T-cell (primary cell): Measurements from ENCODE around the gene ZNF274. TPM values are rescaled to one million over a fixed set of nuclear protein-coding genes. Genes with fewer than 3 reads are reported as not detected.
A peak's percentile ranks its signal among the peaks of the same experiment; 100 is the strongest.
"Not testable (repeated sequence)": the region's sequence is repeated elsewhere in the genome, so short reads cannot be mapped to it uniquely, and the experiment has no call there.

ENCODE experiments used
- ATAC-seq, 4 experiments: fragments of 200-7000 bp in 3 of 4; fragments of 150-1000 bp in 1 of 4; cut with Tn5 transposase; replicated peaks in 1 of 4; 1 replicate in 3 of 4; 2 replicates in 1 of 4; pipeline ENCODE4 v1.10.0; 2021; ENCODE audit warnings: moderate library complexity in 3 of 4, mild to moderate bottlenecking in 2 of 4, moderate number of reproducible peaks in 1 of 4
- CTCF ChIA-PET, 2 donors: fragments of 300-600 bp; sonication (Branson Sonifier 250); formaldehyde crosslinking; loops; one replicate each; lab custom pipeline; 2022; ENCODE audit warnings: antibody characterized with exemption in 2 of 2; lab: Charles Lee
- POLR2A ChIA-PET, 2 donors: fragments of 300-600 bp; sonication (Branson Sonifier 250); formaldehyde crosslinking; loops; one replicate each; lab custom pipeline; 2022; ENCODE audit warnings: antibody characterized with exemption in 2 of 2; lab: Charles Lee
- DNase-seq, 35 experiments: peaks; one replicate each; pipeline versions ENCODE4 v3.0.0 to v3.0.0-alpha.2; 2013 to 2023
- H3K27ac ChIP-seq: one replicate; pipeline ENCODE4 v1.5.1; 2013; ENCODE audit warnings: low read length
- H3K27me3 ChIP-seq, 2 experiments: replicated peaks in 1 of 2; 1 replicate in 1 of 2; 2 replicates in 1 of 2; pipeline versions ENCODE4 v1.6.1 to v1.7.0; 2013; ENCODE audit warnings: low read length in 1 of 2, mixed read lengths in 1 of 2; ENCODE audit not compliant: control insufficient read depth in 2 of 2, insufficient read depth in 2 of 2; ENCODE audit errors: extremely low read depth in 1 of 2
- H3K36me3 ChIP-seq, 2 donors: 1 replicate in 1 of 2; 2 replicates in 1 of 2; pipeline versions ENCODE4 v1.6.1 to v1.7.0; 2013; ENCODE audit warnings: low read length in 1 of 2; ENCODE audit not compliant: control insufficient read depth in 2 of 2, insufficient read depth in 1 of 2; ENCODE audit errors: extremely low read depth in 1 of 2
- H3K4me1 ChIP-seq, 2 experiments: 1 replicate in 1 of 2; 2 replicates in 1 of 2; pipeline versions ENCODE4 v1.6.1 to v1.7.0; 2013; ENCODE audit warnings: low read length in 2 of 2, mixed read lengths in 1 of 2; ENCODE audit not compliant: insufficient read depth in 2 of 2, control insufficient read depth in 1 of 2; ENCODE audit errors: extremely low read depth in 1 of 2
- H3K4me3 ChIP-seq, 2 donors: 1 replicate in 1 of 2; 2 replicates in 1 of 2; pipeline versions ENCODE4 v1.5.1 to v1.7.0; 2013; ENCODE audit warnings: mild to moderate bottlenecking in 2 of 2, low read length in 1 of 2, moderate library complexity in 1 of 2; ENCODE audit not compliant: control insufficient read depth in 1 of 2; ENCODE audit errors: extremely low read depth in 1 of 2
- H3K9me3 ChIP-seq: 2 replicates; pipeline ENCODE4 v1.7.0; 2013
- H3K27ac Mint-ChIP-seq, 2 donors: one replicate each; pipeline ENCODE4 v1.8.0; 2020 to 2021; ENCODE audit warnings: mild to moderate bottlenecking in 2 of 2, mixed read lengths in 2 of 2
- H3K27me3 Mint-ChIP-seq, 2 donors: one replicate each; pipeline ENCODE4 v1.8.0; 2021 to 2022; ENCODE audit warnings: mixed read lengths in 2 of 2
- H3K36me3 Mint-ChIP-seq: one replicate; pipeline ENCODE4 v1.8.0; 2021; ENCODE audit warnings: mixed read lengths
- H3K4me1 Mint-ChIP-seq, 3 donors: one replicate each; pipeline ENCODE4 v1.8.0; 2020 to 2022; ENCODE audit warnings: mixed read lengths in 3 of 3, mild to moderate bottlenecking in 1 of 3
- H3K4me3 Mint-ChIP-seq, 3 donors: one replicate each; pipeline ENCODE4 v1.8.0; 2020 to 2022; ENCODE audit warnings: mild to moderate bottlenecking in 3 of 3, mixed read lengths in 3 of 3, moderate library complexity in 3 of 3
- H3K9me3 Mint-ChIP-seq, 3 donors: one replicate each; pipeline ENCODE4 v1.8.0; 2020 to 2022; ENCODE audit warnings: mixed read lengths in 3 of 3
- WGBS: methylation state at CpG from one replicate; pipeline ENCODE4 v1.1.5; 2013; ENCODE audit warnings: missing lambda C conversion rate; ENCODE audit not compliant: insufficient coverage; 5-methylcytosine and 5-hydroxymethylcytosine counted together
- total RNA-seq, 35 experiments: library from RNA in 6 of 35; stranded (reverse) in 6 of 35; fragments of 120-200 nt in 1 of 35; gene quantifications; one replicate each; pipeline versions ENCODE4 v1.2.1 to v1.2.4 and lab custom pipeline; 2013 to 2026

ZNF274 gene
- total RNA-seq (10 to 100 TPM; 44.9 to 70.7 (median 63.4) TPM), total RNA-seq (lab: John Stamatoyannopoulos, UW) (36.8 to 181 (median 83.5) reads per million in 29 experiments)
- 50.6 TPM for total RNA-seq (2013)

DNA sequence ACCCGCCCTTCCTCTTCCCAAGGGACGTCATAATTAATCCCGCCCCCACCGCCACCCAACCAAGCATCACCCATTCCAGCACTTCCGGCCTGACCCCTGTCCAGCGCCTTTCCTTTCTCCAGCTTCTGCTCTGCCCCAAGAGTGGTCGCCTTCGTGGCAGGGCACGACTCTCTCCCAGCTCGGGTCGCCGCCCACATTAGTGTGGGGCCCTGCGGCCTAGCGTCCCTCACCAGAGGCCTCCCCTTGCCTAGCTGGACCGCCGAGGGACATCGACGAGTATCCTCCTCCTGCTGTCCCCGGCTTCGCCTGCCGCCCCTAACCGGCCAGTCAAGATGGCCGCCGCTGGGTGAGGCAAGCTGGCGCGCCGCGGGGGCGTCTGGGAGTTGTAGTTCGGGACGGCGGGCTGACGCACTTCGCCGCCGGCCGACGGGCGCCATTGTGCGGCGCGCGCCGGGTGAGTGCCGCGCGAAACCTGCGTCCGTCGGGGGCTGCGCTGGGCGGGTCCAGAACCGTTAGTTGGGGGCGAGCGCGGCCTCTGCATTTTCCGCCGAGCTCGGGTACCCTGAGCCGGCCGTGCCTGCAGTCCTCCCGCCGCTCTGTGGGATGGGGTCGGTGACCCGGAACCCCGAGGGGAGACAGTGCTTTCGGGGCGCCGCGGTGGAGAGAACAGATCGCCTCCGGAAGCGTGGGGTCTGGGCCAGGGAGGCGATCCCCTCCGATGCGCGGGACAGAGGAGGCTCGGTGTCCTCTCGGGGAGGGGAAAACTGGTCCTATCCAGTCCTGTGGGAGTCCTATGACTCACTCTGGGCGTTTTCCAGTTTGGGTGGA lies at the start of gene ZNF274:
TSS of gene ZNF274 (plus strand) at position 73 of the 828 bp plus-strand sequence. CDS start 905 bp downstream, outside the sequence.
- CTCF ChIA-PET: interaction anchor here in 1 of 2 donors (0.5 kb wide), 1 partner anchor 179 kb away, joined by 3 read pairs; no protein-coding TSS in a partner anchor
- POLR2A ChIA-PET: interaction anchor here in 1 of 2 donors (0.6 kb wide), 1 partner anchor 320 kb away, joined by 4 read pairs; no protein-coding TSS in a partner anchor
- Mint-ChIP-seq H3K4me1 (peaks cover 19 to 25% (median 23%) of the 10 kb centered on the region in 3 donors), H3K36me3 (peaks cover 52% of the 10 kb centered on the region), H3K4me3 (peak within 1 kb of the TSS; percentile 85 to 92 (median 91)), H3K27me3 (no peaks in the 10 kb centered on the region), H3K9me3 (peaks cover 0 to 42% (median 27%) of the 10 kb centered on the region in 3 donors), H3K27ac (peak within 1 kb of the TSS; percentile 99)
- 1% methylated on average over 79 of the region's 80 CpGs for WGBS
- peak; percentile 83 to 96 (median 93) for DNase-seq
- Histone ChIP-seq H3K9me3 (peaks cover 11% of the 10 kb centered on the region), H3K27me3 (no peaks in the 10 kb centered on the region), H3K4me1 (peaks cover 2 to 26% of the 10 kb centered on the region in 2 experiments), H3K36me3 (peaks cover 19 to 23% of the 10 kb centered on the region in 2 donors), H3K4me3 (peak within 1 kb of the TSS; percentile 93 to 98), H3K27ac (peak within 1 kb of the TSS; percentile 100)
- ATAC-seq: peak; percentile 90 to 96 (median 92)

- no peak for ATAC-seq
- H3K27ac Mint-ChIP-seq: no peak overlapping the region
- DNase-seq: no peak
- Histone ChIP-seq H3K4me1 (no peaks in the 10 kb centered on the region), H3K36me3 (peaks cover 37 to 61% of the 10 kb centered on the region in 2 donors), H3K9me3 (peaks cover 25% of the 10 kb centered on the region), H3K27ac (no peak overlapping the region), H3K4me3 (peak overlapping the region in 1 of 2 donors; percentile 23), H3K27me3 (no peaks in the 10 kb centered on the region)
- H3K36me3 Mint-ChIP-seq: peaks cover 93% of the 10 kb centered on the region
- ChIA-PET POLR2A (no interaction called here), CTCF (no interaction called here)
- no peaks in the 10 kb centered on the region for H3K4me1 Mint-ChIP-seq
- H3K9me3 Mint-ChIP-seq: peaks cover 19 to 52% (median 42%) of the 10 kb centered on the region in 3 donors
- no CpG with 5 or more reads among the region's 1 CpG for WGBS
- no peaks in the 10 kb centered on the region for H3K27me3 Mint-ChIP-seq
- peak overlapping the region in 1 of 3 donors; percentile 28 for H3K4me3 Mint-ChIP-seq
Measured at GRCh38 chr19:58134244-58134643, 48.6 kb upstream of the ZNF274 start.

GRCh38 chr19:58145849-58146248 lies 37.0 kb upstream of the ZNF274 start:
- CTCF ChIA-PET: interaction anchor here in 1 of 2 donors (0.6 to 1.0 kb wide), 2 partner anchors 82 to 464 kb away, joined by 4 to 5 read pairs; partner anchors contain the start of gene ZNF551
- H3K36me3 ChIP-seq: peaks cover 18 to 20% of the 10 kb centered on the region in 2 donors

DNA sequence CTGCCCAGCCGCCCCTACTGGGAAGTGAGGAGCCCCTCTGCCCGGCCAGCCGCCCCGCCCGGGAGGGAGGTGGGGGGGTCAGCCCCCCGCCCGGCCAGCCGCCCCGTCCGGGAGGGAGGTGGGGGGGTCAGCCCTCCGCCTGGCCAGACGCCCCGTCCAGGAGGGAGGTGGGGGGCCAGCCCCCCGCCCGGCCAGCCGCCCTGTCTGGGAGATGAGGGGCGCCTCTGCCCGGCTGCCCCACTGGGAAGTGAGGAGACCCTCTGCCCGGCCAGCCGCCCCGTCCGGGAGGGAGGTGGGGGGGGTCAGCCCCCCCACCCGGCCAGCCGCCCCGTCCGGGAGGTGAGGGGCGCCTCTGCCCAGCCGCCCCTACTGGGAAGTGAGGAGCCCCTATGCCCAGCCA lies 35.4 kb upstream of the ZNF274 start:
- POLR2A ChIA-PET, H3K27me3 Mint-ChIP-seq, CTCF ChIA-PET, H3K4me3 ChIP-seq, DNase-seq, H3K27me3 ChIP-seq, H3K9me3 ChIP-seq, H3K27ac ChIP-seq, H3K4me3 Mint-ChIP-seq, H3K36me3 ChIP-seq, H3K27ac Mint-ChIP-seq, ATAC-seq: not testable (repeated sequence)
- H3K4me1 ChIP-seq: peaks cover 5 to 11% of the 10 kb centered on the region in 2 experiments
- no CpG with 5 or more reads among the region's 28 CpGs for WGBS
- Mint-ChIP-seq H3K4me1 (peaks cover 18 to 28% (median 25%) of the 10 kb centered on the region in 3 donors), H3K36me3 (peaks cover 31% of the 10 kb centered on the region), H3K9me3 (peaks cover 7 to 17% (median 13%) of the 10 kb centered on the region in 3 donors)

More at GRCh38 chr19:58145849-58146248, 37.0 kb upstream of the ZNF274 start:
- WGBS: 100% methylated on average over 1 of the region's 3 CpGs
- H3K4me1 ChIP-seq: peaks cover 5 to 6% of the 10 kb centered on the region in 2 experiments
- no peak overlapping the region for H3K27ac ChIP-seq
- peaks cover 8% of the 10 kb centered on the region for H3K9me3 ChIP-seq
- Mint-ChIP-seq H3K4me3 (no peak overlapping the region), H3K27me3 (no peaks in the 10 kb centered on the region), H3K9me3 (peaks cover 7 to 18% (median 17%) of the 10 kb centered on the region in 3 donors), H3K4me1 (peaks cover 13 to 17% (median 13%) of the 10 kb centered on the region in 3 donors), H3K27ac (no peak overlapping the region), H3K36me3 (peaks cover 42% of the 10 kb centered on the region)
- no peak for ATAC-seq
- DNase-seq: no peak
- POLR2A ChIA-PET: interaction anchor here in 1 of 2 donors (0.6 to 0.7 kb wide), 2 partner anchors 14 to 201 kb away, joined by 6 to 10 read pairs; no protein-coding TSS in a partner anchor
- peaks cover 0 to 4% of the 10 kb centered on the region in 2 experiments for H3K27me3 ChIP-seq
- no peak overlapping the region for H3K4me3 ChIP-seq

DNA sequence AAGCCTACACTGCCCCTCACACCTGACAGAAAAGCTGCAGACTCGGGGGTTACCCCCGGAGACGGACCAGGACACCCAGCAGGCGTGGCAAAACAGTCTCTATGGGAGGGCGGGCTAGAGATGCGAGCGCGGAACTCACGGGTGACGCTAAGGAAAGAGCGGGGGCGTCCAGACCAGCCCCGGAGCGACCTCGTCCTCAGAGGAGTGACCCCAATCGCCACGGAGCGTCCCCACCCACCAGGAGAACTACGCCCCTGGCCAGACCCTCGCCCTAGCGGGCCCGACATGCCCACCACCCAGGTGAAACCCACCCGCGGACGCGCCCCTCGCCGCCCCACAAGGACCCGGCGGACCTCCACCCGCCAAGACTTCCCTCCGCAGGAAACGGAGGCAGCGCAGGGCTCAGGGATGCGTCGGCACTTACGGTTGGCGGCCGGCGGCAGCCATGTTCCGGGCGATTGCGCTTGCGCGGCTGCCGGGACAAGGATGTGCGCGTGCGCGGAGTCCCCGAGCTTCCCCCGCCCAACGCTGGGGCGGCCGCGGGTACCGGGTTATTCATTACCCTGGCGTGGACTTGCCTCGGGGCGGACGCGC lies 32.4 kb upstream of the ZNF274 start, which contains the start of gene ZNF329:
TSS of gene ZNF329 (minus strand) at position 462 of the 594 bp plus-strand sequence. CDS start 21,286 bp downstream, outside the sequence.
- ChIA-PET CTCF (no interaction called here), POLR2A (interaction anchor here in 1 of 2 donors (0.7 kb wide), 1 partner anchor 51 kb away, joined by 3 read pairs; no protein-coding TSS in a partner anchor)
- DNase-seq (peak; percentile 67 to 93 (median 87)), ATAC-seq (peak; percentile 61 to 63 (median 62))
- under 1% methylated on average over 60 of the region's 62 CpGs for WGBS
- Histone ChIP-seq H3K4me3 (peak within 1 kb of the TSS; percentile 81 to 95), H3K9me3 (peaks cover 2% of the 10 kb centered on the region), H3K36me3 (no peaks in the 10 kb centered on the region), H3K27ac (peak within 1 kb of the TSS; percentile 82), H3K27me3 (peaks cover 0 to 10% of the 10 kb centered on the region in 2 experiments), H3K4me1 (peaks cover 10 to 28% of the 10 kb centered on the region in 2 experiments)
- no peaks in the 10 kb centered on the region for H3K27me3 Mint-ChIP-seq
- H3K9me3 Mint-ChIP-seq: peaks cover 3 to 11% (median 8%) of the 10 kb centered on the region in 3 donors
- H3K27ac Mint-ChIP-seq: peak within 1 kb of the TSS; percentile 82 to 86
- peak within 1 kb of the TSS; percentile 89 to 90 (median 89) for H3K4me3 Mint-ChIP-seq
- peaks cover 20% of the 10 kb centered on the region for H3K36me3 Mint-ChIP-seq
- H3K4me1 Mint-ChIP-seq: peaks cover 29 to 40% (median 39%) of the 10 kb centered on the region in 3 donors
